Measurements from ENCODE around the gene TGFA. TPM values are rescaled to one million over a fixed set of nuclear protein-coding genes. Genes with fewer than 3 reads are reported as not detected.

TGFA gene
- total RNA-seq, 4 donors from 2014 or later, result 19.2 to 62.4 (median 41.7) TPM

DNA sequence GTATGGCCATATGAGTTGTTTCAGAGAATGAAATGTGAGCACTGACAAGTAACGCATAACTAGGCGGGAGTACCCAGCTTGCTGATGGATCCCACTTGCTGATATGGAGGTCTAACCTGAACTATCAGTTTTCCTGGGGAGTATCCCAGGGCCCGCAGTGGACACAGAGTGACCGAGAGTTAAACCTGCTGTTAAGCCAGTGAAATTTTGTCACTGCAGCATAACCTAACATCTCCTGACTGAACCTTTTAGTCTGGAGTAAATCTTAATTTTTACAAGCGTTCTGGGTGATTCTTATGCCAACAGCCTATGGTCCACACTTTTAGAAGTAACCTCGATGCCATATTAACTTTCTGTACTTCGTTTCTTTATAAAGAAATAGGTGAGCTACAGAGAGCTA, 54.4 kb downstream of the TGFA start:
- Histone ChIP-seq H3K9me3 (no peaks in the 10 kb centered on the region), H3K36me3 (no peaks in the 10 kb centered on the region), H3K27ac (no peak overlapping the region), H3K4me1 (no peaks in the 10 kb centered on the region), H3K4me3 (no peak overlapping the region), H3K27me3 (no peaks in the 10 kb centered on the region)
- DNase-seq (ENCODE audit: low spot score in 2 of 2), result no peak
- WGBS, result 90% methylated on average over 7 of the region's 7 CpGs
- no peak for TF ChIP-seq POLR2AphosphoS5 (IDR thresholded peaks at IDR 0.05)
- TF ChIP-seq CTCF (IDR thresholded peaks at IDR 0.05), result no peak

GRCh38 chr2:70498528-70498927, 55.1 kb downstream of the TGFA start:
- Histone ChIP-seq H3K27me3 (no peaks in the 10 kb centered on the region), H3K4me1 (no peaks in the 10 kb centered on the region), H3K27ac (no peak overlapping the region), H3K9me3 (no peaks in the 10 kb centered on the region), H3K36me3 (no peaks in the 10 kb centered on the region), H3K4me3 (no peak overlapping the region)
- no peak for DNase-seq (ENCODE audit: low spot score in 2 of 2)
- WGBS, result 87% methylated on average over 1 of the region's 1 CpG
- TF ChIP-seq EP300 (IDR thresholded peaks at IDR 0.05) (no peak), POLR2A (IDR thresholded peaks at IDR 0.05) (no peak), CTCF (IDR thresholded peaks at IDR 0.05) (no peak), POLR2AphosphoS5 (IDR thresholded peaks at IDR 0.05) (no peak)

- no peak for DNase-seq (ENCODE audit: low spot score in 2 of 2)
Measured at GRCh38 chr2:70498054-70498453, 55.6 kb downstream of the TGFA start.

GRCh38 chr2:70496819-70497218, 56.8 kb downstream of the TGFA start:
- no peak for DNase-seq (ENCODE audit: low spot score in 2 of 2)
- Histone ChIP-seq H3K27ac (no peak overlapping the region), H3K36me3 (no peaks in the 10 kb centered on the region), H3K9me3 (no peaks in the 10 kb centered on the region), H3K27me3 (no peaks in the 10 kb centered on the region), H3K4me1 (no peaks in the 10 kb centered on the region), H3K4me3 (no peak overlapping the region)
- 58% methylated on average over 5 of the region's 5 CpGs for WGBS
- no peak for TF ChIP-seq EP300 (IDR thresholded peaks at IDR 0.05)
- TF ChIP-seq POLR2A (IDR thresholded peaks at IDR 0.05), result no peak
- no peak for TF ChIP-seq POLR2AphosphoS5 (IDR thresholded peaks at IDR 0.05)

More at GRCh38 chr2:70498054-70498453, 55.6 kb downstream of the TGFA start:
- no peaks in the 10 kb centered on the region for H3K4me1 ChIP-seq
- TF ChIP-seq CTCF (IDR thresholded peaks at IDR 0.05) (no peak), EP300 (IDR thresholded peaks at IDR 0.05) (no peak), POLR2A (IDR thresholded peaks at IDR 0.05) (no peak), POLR2AphosphoS5 (IDR thresholded peaks at IDR 0.05) (no peak)
- no peaks in the 10 kb centered on the region for H3K36me3 ChIP-seq
- no peak overlapping the region for H3K4me3 ChIP-seq
- H3K27ac ChIP-seq, result no peak overlapping the region
- H3K27me3 ChIP-seq, result no peaks in the 10 kb centered on the region
- H3K9me3 ChIP-seq, result no peaks in the 10 kb centered on the region

DNA sequence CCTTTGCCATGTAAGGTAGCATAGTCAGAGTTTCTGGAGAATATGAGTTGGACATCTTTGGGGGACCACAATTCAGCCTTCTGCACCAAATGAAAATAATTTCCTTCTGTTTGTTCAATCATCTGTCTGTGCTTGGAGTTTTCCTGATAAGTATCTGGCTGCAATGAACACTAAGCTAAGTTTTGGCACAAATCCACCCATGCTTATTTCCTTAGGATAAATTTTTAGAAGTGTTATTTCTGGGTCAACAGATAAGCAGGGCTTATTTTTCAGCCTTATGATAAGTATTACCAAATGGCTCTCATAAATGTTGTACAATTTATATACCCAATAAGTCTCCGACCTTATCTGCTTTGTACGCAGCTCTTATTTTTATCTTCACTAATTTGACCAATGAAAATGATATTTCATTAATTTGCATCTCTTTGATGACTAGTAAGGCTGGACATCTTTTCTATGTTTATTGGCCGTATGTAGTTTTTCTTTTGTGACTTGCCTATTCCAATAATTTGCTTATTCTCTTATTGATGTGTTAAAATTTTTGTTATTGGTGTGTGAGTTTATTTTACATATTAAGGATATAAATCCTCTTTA, 59.2 kb downstream of the TGFA start:
- no peak for TF ChIP-seq POLR2A (IDR thresholded peaks at IDR 0.05)
- DNase-seq (ENCODE audit: low spot score in 2 of 2), result no peak

GRCh38 chr2:70490381-70490780, 63.2 kb downstream of the TGFA start:
- 66% methylated on average over 5 of the region's 5 CpGs for WGBS
- TF ChIP-seq POLR2A (IDR thresholded peaks at IDR 0.05) (no peak), EP300 (IDR thresholded peaks at IDR 0.05) (no peak), CTCF (IDR thresholded peaks at IDR 0.05) (no peak), POLR2AphosphoS5 (IDR thresholded peaks at IDR 0.05) (no peak)

More for the DNA sequence above, 59.2 kb downstream of the TGFA start:
- no peak overlapping the region for H3K27ac ChIP-seq
- H3K9me3 ChIP-seq, result no peaks in the 10 kb centered on the region
- 88% methylated on average over 3 of the region's 3 CpGs for WGBS
- H3K4me3 ChIP-seq, result no peak overlapping the region
- no peaks in the 10 kb centered on the region for H3K36me3 ChIP-seq
- no peaks in the 10 kb centered on the region for H3K4me1 ChIP-seq
- no peaks in the 10 kb centered on the region for H3K27me3 ChIP-seq

More at GRCh38 chr2:70490381-70490780, 63.2 kb downstream of the TGFA start:
- Histone ChIP-seq H3K36me3 (no peaks in the 10 kb centered on the region), H3K27ac (no peak overlapping the region), H3K4me1 (no peaks in the 10 kb centered on the region), H3K27me3 (no peaks in the 10 kb centered on the region), H3K9me3 (no peaks in the 10 kb centered on the region), H3K4me3 (no peak overlapping the region)
- no peak for DNase-seq (ENCODE audit: low spot score in 2 of 2)
